HK-2 (cell line): Measurements from ENCODE around the gene GCNT2.
"Not testable (repeated sequence)": the region's sequence is repeated elsewhere in the genome, so short reads cannot be mapped to it uniquely, and the experiment has no call there.

Experiments used
- DNase-seq: peaks from one replicate; pipeline ENCODE4 v3.0.0-alpha.2; 2018; ENCODE audit not compliant: unreplicated experiment

GCNT2 gene

GRCh38 chr6:10610289-10610688 is 89.1 kb downstream of the GCNT2 start:
- no peak for DNase-seq

GRCh38 chr6:10612161-10612560 is 91.0 kb downstream of the GCNT2 start:
- no peak for DNase-seq

- no peak for DNase-seq
Observed at GRCh38 chr6:10613077-10613476, 91.9 kb downstream of the GCNT2 start.

DNA sequence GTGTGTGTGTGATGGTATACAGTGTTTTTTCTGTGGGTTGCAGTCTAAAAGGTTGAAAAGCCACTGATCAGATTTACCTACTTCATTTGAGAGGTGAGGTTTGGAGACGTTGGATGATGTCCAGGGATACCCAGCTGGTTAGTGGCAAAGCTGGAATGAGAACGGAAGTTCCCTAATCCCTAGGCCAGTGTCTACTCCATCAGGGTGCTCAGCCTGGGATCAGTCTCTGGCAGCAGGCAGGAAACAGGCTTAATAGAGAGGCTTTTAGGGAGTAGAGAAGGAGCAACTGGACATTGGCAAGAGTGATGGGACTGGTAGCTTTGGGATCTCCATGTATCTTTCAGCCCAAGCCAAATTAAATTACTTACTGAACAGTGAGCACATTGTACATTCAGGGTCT is 92.6 kb downstream of the GCNT2 start:
- no peak for DNase-seq

DNA sequence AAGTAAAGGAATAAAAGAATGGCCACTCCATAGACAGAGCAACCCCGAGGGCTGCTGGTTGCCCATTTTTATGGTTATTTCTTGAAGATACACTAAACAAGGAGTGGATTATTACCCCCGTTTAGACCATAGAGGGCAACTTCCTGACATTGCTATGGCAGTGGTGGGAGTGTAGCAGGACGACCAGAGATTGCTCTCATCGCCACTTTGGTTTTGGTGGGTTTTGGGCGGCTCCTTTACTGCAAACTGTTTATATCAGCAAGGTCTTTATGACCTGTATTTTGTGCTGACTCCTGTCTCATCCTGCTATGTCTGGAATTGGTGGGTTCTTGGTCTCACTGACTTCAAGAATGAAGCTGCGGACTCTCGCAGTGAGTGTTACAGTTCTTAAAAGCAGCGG is 94.5 kb downstream of the GCNT2 start:
- DNase-seq: no peak

DNA sequence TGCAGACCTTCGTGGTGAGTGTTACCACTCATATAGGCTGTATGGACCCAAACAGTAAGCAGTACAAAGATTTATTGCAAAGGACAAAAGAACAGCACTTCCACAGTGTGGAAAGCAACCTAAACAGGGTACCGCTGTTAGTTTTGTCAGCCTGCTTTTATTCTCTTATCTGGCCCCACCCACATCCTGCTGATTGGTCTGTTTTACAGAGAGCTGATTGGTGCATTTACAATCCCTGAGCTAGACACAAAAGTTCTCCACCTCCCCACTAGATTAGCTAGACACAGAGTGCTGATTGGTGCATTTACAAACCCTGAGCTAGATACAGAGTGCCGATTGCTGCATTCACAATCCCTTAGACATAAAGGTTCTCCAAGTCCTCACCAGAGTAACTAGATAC is 95.1 kb downstream of the GCNT2 start:
- DNase-seq: not testable (repeated sequence)

DNA sequence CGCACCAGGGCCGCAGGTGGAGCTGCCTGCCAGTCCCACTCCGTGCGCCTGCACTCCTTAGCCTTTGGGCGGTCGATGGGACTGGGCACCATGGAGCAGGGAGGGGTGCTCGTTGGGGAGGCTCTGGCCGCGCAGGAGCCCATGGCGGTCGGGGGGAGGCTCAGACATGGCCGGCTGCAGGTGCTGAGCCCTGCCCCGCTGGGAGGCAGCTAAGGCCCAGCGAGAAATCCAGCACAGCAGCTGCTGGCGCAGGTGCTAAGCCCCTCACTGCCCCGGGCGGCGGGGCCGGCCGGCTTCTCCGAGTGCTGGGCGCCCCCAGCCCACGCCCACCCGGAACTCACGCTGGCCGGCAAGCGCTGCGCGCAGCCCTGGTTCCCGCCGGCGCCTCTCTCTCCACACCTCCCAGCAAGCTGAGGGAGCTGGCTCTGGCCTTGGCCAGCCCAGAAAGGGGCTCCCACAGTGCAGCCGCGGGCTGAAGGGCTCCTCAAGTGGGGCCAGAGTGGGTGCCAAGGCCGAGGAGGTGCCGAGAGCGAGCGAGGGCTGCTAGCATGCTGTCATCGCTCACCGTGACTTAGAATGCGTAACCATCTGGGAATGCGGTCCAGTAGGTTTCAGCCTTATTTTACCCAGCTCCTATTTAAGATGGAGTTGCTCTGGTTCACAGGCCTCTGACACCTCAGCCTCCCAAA is 96.0 kb downstream of the GCNT2 start:
- no peak for DNase-seq

DNA sequence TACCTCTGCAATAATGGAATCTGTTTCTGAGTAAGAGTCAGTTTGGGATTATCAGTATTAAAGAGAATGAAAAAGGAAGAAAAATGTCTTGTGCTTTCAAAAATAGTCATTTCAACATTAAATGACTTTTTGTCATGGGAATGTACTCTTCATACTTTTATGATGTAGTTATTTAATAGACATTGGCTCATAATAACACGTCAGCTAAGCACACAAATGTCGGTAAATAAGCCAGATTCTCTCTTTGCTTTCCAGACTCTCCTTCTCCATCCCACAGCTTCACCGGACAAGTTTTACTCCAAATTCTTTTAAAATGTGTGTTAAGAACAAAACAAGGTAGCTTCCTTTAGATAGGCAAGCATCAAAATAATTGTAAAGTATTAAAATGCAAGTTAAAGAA is 97.3 kb downstream of the GCNT2 start:
- DNase-seq: no peak

DNA sequence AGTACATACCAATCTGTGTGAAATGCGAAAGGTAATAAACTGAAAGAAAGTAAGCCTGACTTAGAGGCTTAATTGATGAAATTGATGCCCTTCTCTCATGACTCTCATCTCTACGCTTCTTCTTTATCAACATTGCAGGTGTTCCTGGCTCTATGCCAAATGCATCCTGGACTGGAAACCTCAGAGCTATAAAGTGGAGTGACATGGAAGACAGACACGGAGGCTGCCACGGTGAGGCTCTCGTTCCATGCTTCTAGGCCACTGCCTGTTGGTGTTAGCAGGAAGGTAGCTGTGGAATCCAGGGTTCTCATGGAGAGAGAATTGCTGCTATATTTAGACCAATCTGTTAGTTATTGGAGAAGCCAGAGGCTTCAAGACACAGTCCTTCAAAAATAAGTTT is 100.1 kb downstream of the GCNT2 start:
- DNase-seq: no peak

- no peak for DNase-seq
Observed at GRCh38 chr6:10621847-10622246, 100.7 kb downstream of the GCNT2 start.

DNA sequence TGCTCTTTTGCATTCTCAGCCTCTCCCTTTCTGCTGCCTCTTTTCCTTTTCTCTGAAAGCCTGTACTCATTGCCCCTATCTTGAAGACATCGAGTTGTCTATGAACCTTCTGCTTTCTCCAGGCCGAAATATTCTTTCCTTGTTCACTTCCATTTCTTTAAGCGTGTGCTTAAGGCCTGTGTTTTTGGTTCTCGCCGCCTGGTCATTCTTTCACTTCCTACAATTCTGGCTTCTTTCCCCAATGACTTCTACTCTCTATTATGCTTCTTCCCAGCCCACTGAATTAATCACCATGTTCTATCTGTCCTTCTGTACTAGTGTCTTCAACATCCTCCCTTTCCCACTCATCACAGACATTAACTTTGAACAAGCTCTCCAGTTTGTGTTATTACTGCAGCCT is 103.7 kb downstream of the GCNT2 start:
- DNase-seq: no peak

DNA sequence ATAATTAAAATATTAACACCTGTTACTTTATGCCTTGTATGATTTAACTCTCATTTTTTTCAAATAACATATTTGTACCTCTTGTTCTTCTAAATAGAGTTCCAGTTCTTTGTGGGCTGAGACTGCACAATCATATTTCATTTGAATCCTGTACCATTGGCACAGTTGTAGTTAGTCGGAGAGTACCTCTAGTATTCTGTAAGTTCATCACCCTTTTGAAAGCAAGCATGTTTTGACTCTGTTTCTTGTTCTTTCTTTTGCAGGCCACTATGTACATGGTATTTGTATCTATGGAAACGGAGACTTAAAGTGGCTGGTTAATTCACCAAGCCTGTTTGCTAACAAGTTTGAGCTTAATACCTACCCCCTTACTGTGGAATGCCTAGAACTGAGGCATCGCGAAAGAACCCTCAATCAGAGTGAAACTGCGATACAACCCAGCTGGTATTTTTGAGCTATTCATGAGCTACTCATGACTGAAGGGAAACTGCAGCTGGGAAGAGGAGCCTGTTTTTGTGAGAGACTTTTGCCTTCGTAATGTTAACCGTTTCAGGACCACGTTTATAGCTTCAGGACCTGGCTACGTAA is 105.1 kb downstream of the GCNT2 start:
- DNase-seq: no peak

- no peak for DNase-seq
Observed at GRCh38 chr6:10627800-10628199, 106.6 kb downstream of the GCNT2 start.

- no peak for DNase-seq
Observed at GRCh38 chr6:10630178-10630577, 109.0 kb downstream of the GCNT2 start.

- peak; percentile 49 for DNase-seq
Observed at GRCh38 chr6:10633216-10633615, 112.1 kb downstream of the GCNT2 start.

DNA sequence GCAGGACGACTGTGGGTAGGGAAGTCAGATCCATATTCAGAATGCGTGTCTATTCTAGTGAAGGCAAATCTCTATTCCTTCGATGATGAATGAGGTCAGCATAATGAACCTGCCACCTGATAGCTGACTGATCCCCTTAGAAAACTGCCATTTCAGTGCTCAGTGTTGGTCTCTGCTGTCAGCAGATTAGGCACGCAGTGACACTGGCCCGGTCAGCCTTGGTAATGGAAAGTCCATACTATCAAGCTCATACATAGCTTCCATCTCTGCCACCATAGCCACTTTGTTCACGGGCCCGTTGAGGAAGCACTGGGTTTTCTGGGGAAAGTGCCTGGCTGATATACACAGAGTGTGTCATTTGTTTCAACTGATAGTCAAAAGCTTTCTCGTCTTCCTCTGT is 119.3 kb downstream of the GCNT2 start:
- no peak for DNase-seq

DNA sequence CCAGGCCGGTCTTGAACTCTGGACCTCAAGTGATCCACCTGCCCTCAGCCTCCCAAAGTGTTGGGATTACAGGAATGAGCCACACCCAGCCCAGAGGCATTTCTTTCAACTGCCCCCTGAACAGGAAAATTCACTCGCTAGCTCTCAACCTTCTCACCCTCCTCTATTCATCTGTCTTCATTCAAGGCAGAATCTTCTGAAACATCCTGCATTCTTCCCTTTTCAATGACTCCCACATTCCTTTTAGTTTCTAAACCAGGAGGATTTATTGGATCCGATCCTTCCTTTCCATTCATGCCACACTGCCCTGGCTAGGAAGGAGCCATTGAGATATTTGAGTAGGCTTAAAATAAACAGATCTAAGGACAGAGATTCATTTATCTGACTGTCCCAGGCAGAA is 120.4 kb downstream of the GCNT2 start:
- no peak for DNase-seq

GRCh38 chr6:10643201-10643651 is 122.1 kb downstream of the GCNT2 start:
- no peak for DNase-seq

GRCh38 chr6:10644225-10644624 is 123.1 kb downstream of the GCNT2 start:
- no peak for DNase-seq

- DNase-seq: no peak
Observed at GRCh38 chr6:10655508-10656055, 134.4 kb downstream of the GCNT2 start.

- no peak for DNase-seq
Observed at GRCh38 chr6:10658910-10659698, 138.0 kb downstream of the GCNT2 start.

DNA sequence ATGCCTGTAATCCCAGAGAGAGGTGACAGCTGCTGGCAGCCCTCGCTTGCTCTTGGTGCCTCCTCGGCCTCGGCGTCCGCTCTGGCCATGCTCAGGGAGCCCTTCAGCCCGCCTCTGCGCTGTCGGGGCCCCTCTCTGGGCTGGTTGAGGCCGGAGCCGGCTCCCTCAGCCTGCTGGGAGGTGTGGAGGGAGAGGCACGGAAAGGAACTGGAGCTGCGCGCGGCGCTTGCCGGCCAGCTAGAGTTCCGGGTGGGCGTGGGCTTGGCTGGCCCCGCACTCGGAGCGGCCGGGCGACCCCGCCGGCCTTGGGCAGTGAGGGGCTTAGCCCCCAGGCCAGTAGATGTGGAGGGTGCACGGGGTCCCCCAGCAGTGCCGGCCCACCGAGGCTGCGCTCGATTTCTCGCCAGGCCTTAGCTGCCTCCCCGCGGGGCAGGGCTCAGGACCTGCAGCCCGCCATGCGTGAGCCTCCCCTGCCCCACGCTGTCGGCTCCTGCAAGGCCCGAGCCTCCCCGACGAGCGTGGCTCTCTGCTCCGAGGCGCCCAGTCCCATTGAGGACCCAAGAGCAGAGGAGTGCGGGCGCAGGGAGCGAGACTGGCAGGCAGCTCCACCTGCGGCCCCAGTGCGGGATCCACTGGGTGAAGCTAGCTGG is 138.7 kb downstream of the GCNT2 start:
- peak; percentile 43 for DNase-seq
